ENCODE data around the gene MAN1C1. TPM values are rescaled to one million over a fixed set of nuclear protein-coding genes. Genes with fewer than 3 reads are reported as not detected.
A peak's percentile ranks its signal among the peaks of the same experiment; 100 is the strongest.

Gene MAN1C1
- total and polyA plus RNA-seq, 2 donors (not counting 3 experiments of a cell fraction or from before 2014, with no cell fraction given) = 1.5 to 4.0 TPM

DNA sequence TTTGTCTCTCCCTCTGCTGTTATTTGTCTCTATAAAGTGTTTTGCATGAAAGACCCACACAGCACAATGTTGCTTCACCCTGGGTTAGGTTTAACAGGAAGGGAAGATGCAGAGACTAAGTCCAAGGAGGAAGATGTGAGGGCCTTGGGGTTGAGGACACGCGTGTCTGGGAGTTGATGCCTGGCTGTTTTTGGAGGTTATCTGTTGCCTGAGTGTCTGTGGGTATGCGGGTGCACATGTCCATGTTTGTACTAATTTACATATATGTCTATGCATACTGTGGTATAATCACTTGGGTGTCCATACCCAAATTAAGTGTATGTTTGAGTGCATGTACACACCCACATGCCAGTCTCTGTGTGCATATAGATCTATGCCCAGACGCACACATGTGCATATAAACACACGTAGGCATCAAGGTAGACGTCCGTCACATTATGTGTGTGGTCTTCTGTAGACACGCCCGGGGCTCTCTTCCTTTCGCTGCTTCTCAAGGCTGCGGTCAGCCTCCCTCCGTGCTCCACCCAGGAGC, 962 bp upstream of the MAN1C1 start:
- Histone ChIP-seq H2AFZ (ENCODE audit: low read depth, low read length) (peak overlapping the region; percentile 95), H3K4me3 (replicated peaks in 1 of 3; ENCODE audit: insufficient read depth in 1 of 3, low read depth in 1 of 3, low read length in 3 of 3) (peak overlapping the region; percentile 23 to 35 (median 31)), H3K9ac (replicated peaks; ENCODE audit: extremely low read depth, insufficient read depth, low read length) (no peak overlapping the region), H4K20me1 (replicated peaks; ENCODE audit: control insufficient read depth, extremely low read depth, insufficient read depth, low read length) (no peaks in the 10 kb centered on the region), H3K36me3 (ENCODE audit: control insufficient read depth in 2 of 2, extremely low read depth in 1 of 2, insufficient read depth in 2 of 2, low read length in 2 of 2) (no peaks in the 10 kb centered on the region), H3K4me2 (ENCODE audit: insufficient read depth, low read length) (peak overlapping the region; percentile 52), H3K79me2 (ENCODE audit: control insufficient read depth, insufficient read depth, low read length) (no peaks in the 10 kb centered on the region), H3K27me3 (ENCODE audit: control insufficient read depth in 2 of 2, insufficient read depth in 2 of 2, low read length in 2 of 2) (peaks cover 52 to 53% of the 10 kb centered on the region in 2 experiments), H3K9me3 (replicated peaks; ENCODE audit: control insufficient read depth, insufficient read depth, low read length) (no peaks in the 10 kb centered on the region), H3K9me1 (replicated peaks; ENCODE audit: control insufficient read depth, extremely low read depth, insufficient read depth, low read length) (no peaks in the 10 kb centered on the region), H3K4me1 (ENCODE audit: control insufficient read depth, extremely low read depth, insufficient read depth, low read length) (peaks cover 7% of the 10 kb centered on the region), H3K27ac (ENCODE audit: insufficient read depth, low read depth, low read length) (no peak overlapping the region)
- dilution Hi-C loops (cut with MboI; ENCODE audit: extremely low pct_ligation_motif_present, low sequenced_read_pairs) (no loop called here), intact Hi-C loops (cut with micrococcal nuclease) (loop anchor here (1.0 to 2.0 kb wide), 2 partner anchors 73 to 183 kb away; partner anchors contain the start of gene LDLRAP1)
- FAIRE-seq (no peak), DNase-seq (ENCODE audit: low read depth, low spot score) (peak; percentile 21)
- BruUV-seq (replicated peaks) = no TSS peak
- TF ChIP-seq JUN (IDR thresholded peaks at IDR 0.05; ENCODE audit: borderline replicate concordance, insufficient read depth, insufficient read length, low read depth) (no peak), EZH2 (IDR thresholded peaks at IDR 0.05; ENCODE audit: borderline replicate concordance, low read depth, low read length, severe bottlenecking) (no peak), POLR2AphosphoS5 (IDR thresholded peaks at IDR 0.05; ENCODE audit: insufficient read depth, low read depth, low read length) (no peak), MAX (IDR thresholded peaks at IDR 0.05; ENCODE audit: insufficient read depth, insufficient read length) (no peak), GATA2 (IDR thresholded peaks at IDR 0.05; ENCODE audit: insufficient read depth, insufficient read length, low read depth, low read length) (no peak)
- TF ChIP-seq, protein P1, sequence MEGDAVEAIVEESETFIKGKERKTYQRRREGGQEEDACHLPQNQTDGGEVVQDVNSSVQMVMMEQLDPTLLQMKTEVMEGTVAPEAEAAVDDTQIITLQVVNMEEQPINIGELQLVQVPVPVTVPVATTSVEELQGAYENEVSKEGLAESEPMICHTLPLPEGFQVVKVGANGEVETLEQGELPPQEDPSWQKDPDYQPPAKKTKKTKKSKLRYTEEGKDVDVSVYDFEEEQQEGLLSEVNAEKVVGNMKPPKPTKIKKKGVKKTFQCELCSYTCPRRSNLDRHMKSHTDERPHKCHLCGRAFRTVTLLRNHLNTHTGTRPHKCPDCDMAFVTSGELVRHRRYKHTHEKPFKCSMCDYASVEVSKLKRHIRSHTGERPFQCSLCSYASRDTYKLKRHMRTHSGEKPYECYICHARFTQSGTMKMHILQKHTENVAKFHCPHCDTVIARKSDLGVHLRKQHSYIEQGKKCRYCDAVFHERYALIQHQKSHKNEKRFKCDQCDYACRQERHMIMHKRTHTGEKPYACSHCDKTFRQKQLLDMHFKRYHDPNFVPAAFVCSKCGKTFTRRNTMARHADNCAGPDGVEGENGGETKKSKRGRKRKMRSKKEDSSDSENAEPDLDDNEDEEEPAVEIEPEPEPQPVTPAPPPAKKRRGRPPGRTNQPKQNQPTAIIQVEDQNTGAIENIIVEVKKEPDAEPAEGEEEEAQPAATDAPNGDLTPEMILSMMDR (IDR thresholded peaks at IDR 0.05; ENCODE audit: extremely low read depth in 1 of 2, insufficient read depth in 1 of 2, low read depth in 1 of 2, low read length in 2 of 2) = no peak
- ChIA-PET CTCF (interaction anchor here (1.3 to 2.0 kb wide), 2 partner anchors 99 to 194 kb away, joined by 3 to 7 read pairs; no protein-coding TSS in a partner anchor), POLR2A (no interaction called here)

Measured in endothelial cell of umbilical vein (primary cell).